SK-N-SH treated with all-trans-retinoic acid at 6 μM for 48 hours (cell line): Measurements from ENCODE around the gene PRRC2A.
A peak's percentile ranks its signal among the peaks of the same experiment; 100 is the strongest.

Experiments
- ATAC-seq: fragments of 200-7000 bp; cut with Tn5 transposase; 3 replicates; pipeline ENCODE4 v1.9.1; 2020; ENCODE audit warnings: mild to moderate bottlenecking, moderate library complexity
- ARNTL ChIP-seq: fragments of 450-650 bp; formaldehyde crosslinking; IDR thresholded peaks from 2 replicates; pipeline ENCODE4 v1.5.0; 2020; ENCODE audit warnings: low read depth, mild to moderate bottlenecking, moderate library complexity, borderline replicate concordance
- BACH2 ChIP-seq: fragments of 250-450 bp; sonication (Bioruptor Pico); IDR thresholded peaks from 2 replicates; pipeline ENCODE4 v1.9.0; 2021; ENCODE audit warnings: mild to moderate bottlenecking, borderline replicate concordance
- CSDC2 ChIP-seq: fragments of 250-450 bp; sonication (Bioruptor Pico); IDR thresholded peaks from 2 replicates; pipeline ENCODE4 v1.5.0; 2020; ENCODE audit warnings: mild to moderate bottlenecking, moderate library complexity
- ESRRG ChIP-seq: fragments of 250-450 bp; sonication (Bioruptor Pico); IDR thresholded peaks from 2 replicates; pipeline ENCODE4 v1.6.1; 2021; ENCODE audit warnings: mild to moderate bottlenecking
- GLIS3 ChIP-seq: fragments of 250-450 bp; sonication (Bioruptor Pico); IDR thresholded peaks from 2 replicates; pipeline ENCODE4 v1.5.0; 2020; ENCODE audit warnings: mild to moderate bottlenecking, moderate library complexity
- ISL1 ChIP-seq: fragments of 250-450 bp; sonication (Bioruptor Pico); IDR thresholded peaks from 2 replicates; pipeline ENCODE4 v2.1.2; 2022; ENCODE audit warnings: mild to moderate bottlenecking, moderate library complexity
- OSR1 ChIP-seq: fragments of 250-450 bp; sonication (Bioruptor Pico); IDR thresholded peaks from 2 replicates; pipeline ENCODE4 v1.8.0; 2022; ENCODE audit warnings: moderate library complexity, mild to moderate bottlenecking, inconsistent platforms
- PPARA ChIP-seq: fragments of 250-450 bp; sonication (Bioruptor Pico); IDR thresholded peaks from 2 replicates; pipeline ENCODE4 v1.5.0; 2020; ENCODE audit warnings: mild to moderate bottlenecking, borderline replicate concordance
- RARB ChIP-seq: fragments of 250-450 bp; sonication (Bioruptor Pico); IDR thresholded peaks from 2 replicates; pipeline ENCODE4 v1.8.0; 2021; ENCODE audit warnings: mild to moderate bottlenecking, moderate library complexity
- SNAI2 ChIP-seq: fragments of 250-450 bp; sonication (Bioruptor Pico); IDR thresholded peaks from 2 replicates; pipeline ENCODE4 v1.5.0; 2020; ENCODE audit warnings: mild to moderate bottlenecking, moderate library complexity
- TCF4 ChIP-seq: fragments of 250-450 bp; sonication (Bioruptor Pico); IDR thresholded peaks from 2 replicates; pipeline ENCODE4 v1.8.0; 2021; ENCODE audit warnings: mild to moderate bottlenecking, moderate library complexity, borderline replicate concordance
- TOX ChIP-seq: fragments of 250-450 bp; sonication (Bioruptor Pico); IDR thresholded peaks from 2 replicates; pipeline ENCODE4 v1.8.0; 2021; ENCODE audit warnings: mild to moderate bottlenecking, moderate library complexity, borderline replicate concordance
- TSHZ2 ChIP-seq: fragments of 250-450 bp; sonication (Bioruptor Pico); IDR thresholded peaks from 2 replicates; pipeline ENCODE4 v1.5.0; 2020; ENCODE audit warnings: mild to moderate bottlenecking, moderate library complexity
- ZC3H10 ChIP-seq: fragments of 250-450 bp; sonication (Bioruptor Pico); IDR thresholded peaks from 2 replicates; pipeline ENCODE4 v1.5.1; 2021; ENCODE audit warnings: mild to moderate bottlenecking, moderate library complexity
- ZFP3 ChIP-seq: fragments of 250-450 bp; sonication (Bioruptor Pico); IDR thresholded peaks from 2 replicates; pipeline ENCODE4 v1.5.0; 2020; ENCODE audit warnings: mild to moderate bottlenecking, moderate library complexity
- ZFP30 ChIP-seq: fragments of 450-650 bp; formaldehyde crosslinking; IDR thresholded peaks from 2 replicates; pipeline ENCODE4 v1.5.0; 2022; ENCODE audit warnings: mild to moderate bottlenecking, moderate library complexity
- ZNF565 ChIP-seq: fragments of 450-650 bp; formaldehyde crosslinking; conservative IDR thresholded peaks from 2 replicates; pipeline ENCODE4 v1.5.0; 2020; ENCODE audit warnings: low read depth, mild to moderate bottlenecking, moderate library complexity
- ZNF70 ChIP-seq: fragments of 450-650 bp; formaldehyde crosslinking; IDR thresholded peaks from 2 replicates; pipeline ENCODE4 v1.5.0; 2020; ENCODE audit warnings: mild to moderate bottlenecking, moderate library complexity
- ZNF8 ChIP-seq: fragments of 450-650 bp; formaldehyde crosslinking; IDR thresholded peaks from 2 replicates; pipeline ENCODE4 v1.5.0; 2020; ENCODE audit warnings: mild to moderate bottlenecking, moderate library complexity
- TF ChIP-seq, protein P1 (sequence below): fragments of 250-450 bp; sonication (Bioruptor Pico); IDR thresholded peaks from 2 replicates; pipeline ENCODE4 v1.5.1; 2021; ENCODE audit warnings: mild to moderate bottlenecking, moderate library complexity
- TF ChIP-seq, protein P2 (sequence below): fragments of 250-450 bp; sonication (Bioruptor Pico); IDR thresholded peaks from 2 replicates; pipeline ENCODE4 v1.8.0; 2021; ENCODE audit warnings: low read depth, mild to moderate bottlenecking, moderate library complexity, borderline replicate concordance
- TF ChIP-seq, protein P3 (sequence below): fragments of 250-450 bp; sonication (Bioruptor Pico); IDR thresholded peaks from 2 replicates; pipeline ENCODE4 v1.5.1; 2020; ENCODE audit warnings: low read depth, mild to moderate bottlenecking, moderate library complexity

Gene PRRC2A

GRCh38 chr6:31676904-31677303 lies 56.4 kb downstream of the PRRC2A start (continued):
- TF ChIP-seq GLIS3 (CRISPR knock-in tag): no peak
- no peak for TF ChIP-seq OSR1
- TF ChIP-seq ZNF8 (CRISPR knock-in tag): no peak
- no peak for TF ChIP-seq PPARA (CRISPR knock-in tag)
- no peak for TF ChIP-seq ZFP3 (CRISPR knock-in tag)
- TF ChIP-seq TCF4 (CRISPR knock-in tag): no peak
- no peak for TF ChIP-seq ISL1 (CRISPR knock-in tag)
- TF ChIP-seq ZFP30: no peak
- TF ChIP-seq ARNTL: no peak

DNA sequence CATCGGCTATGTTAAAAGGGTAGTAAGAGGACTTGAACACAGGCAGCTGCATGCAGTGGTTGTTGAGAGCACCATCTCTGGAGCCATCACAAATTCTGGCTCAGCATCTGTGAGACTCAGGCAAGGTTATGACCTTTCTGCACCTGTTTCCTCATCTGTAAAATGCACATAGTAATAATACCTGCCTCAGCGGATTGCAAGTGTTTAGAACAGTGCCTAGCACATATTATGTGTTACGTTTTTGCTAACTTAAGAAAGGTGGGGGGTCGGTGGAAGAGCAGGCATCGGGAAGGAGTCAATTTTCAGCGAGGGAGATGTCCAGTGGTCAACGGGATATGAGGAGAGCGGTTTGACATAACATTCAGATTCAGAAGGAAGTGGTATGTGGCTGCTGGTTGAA lies 57.4 kb downstream of the PRRC2A start:
- no peak for ATAC-seq
- TF ChIP-seq, protein P1, sequence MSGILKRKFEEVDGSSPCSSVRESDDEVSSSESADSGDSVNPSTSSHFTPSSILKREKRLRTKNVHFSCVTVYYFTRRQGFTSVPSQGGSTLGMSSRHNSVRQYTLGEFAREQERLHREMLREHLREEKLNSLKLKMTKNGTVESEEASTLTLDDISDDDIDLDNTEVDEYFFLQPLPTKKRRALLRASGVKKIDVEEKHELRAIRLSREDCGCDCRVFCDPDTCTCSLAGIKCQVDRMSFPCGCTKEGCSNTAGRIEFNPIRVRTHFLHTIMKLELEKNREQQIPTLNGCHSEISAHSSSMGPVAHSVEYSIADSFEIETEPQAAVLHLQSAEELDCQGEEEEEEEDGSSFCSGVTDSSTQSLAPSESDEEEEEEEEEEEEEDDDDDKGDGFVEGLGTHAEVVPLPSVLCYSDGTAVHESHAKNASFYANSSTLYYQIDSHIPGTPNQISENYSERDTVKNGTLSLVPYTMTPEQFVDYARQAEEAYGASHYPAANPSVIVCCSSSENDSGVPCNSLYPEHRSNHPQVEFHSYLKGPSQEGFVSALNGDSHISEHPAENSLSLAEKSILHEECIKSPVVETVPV (CRISPR knock-in tag): no peak
- no peak for TF ChIP-seq SNAI2 (CRISPR knock-in tag)
- TF ChIP-seq ZNF70 (CRISPR knock-in tag): no peak
- TF ChIP-seq TSHZ2 (CRISPR knock-in tag): no peak
- TF ChIP-seq ZNF565 (CRISPR knock-in tag): no peak
- no peak for TF ChIP-seq ZFP30
- TF ChIP-seq ARNTL: no peak
- TF ChIP-seq TOX (CRISPR knock-in tag): no peak
- TF ChIP-seq ISL1 (CRISPR knock-in tag): no peak
- TF ChIP-seq CSDC2: no peak
- TF ChIP-seq, protein P2, sequence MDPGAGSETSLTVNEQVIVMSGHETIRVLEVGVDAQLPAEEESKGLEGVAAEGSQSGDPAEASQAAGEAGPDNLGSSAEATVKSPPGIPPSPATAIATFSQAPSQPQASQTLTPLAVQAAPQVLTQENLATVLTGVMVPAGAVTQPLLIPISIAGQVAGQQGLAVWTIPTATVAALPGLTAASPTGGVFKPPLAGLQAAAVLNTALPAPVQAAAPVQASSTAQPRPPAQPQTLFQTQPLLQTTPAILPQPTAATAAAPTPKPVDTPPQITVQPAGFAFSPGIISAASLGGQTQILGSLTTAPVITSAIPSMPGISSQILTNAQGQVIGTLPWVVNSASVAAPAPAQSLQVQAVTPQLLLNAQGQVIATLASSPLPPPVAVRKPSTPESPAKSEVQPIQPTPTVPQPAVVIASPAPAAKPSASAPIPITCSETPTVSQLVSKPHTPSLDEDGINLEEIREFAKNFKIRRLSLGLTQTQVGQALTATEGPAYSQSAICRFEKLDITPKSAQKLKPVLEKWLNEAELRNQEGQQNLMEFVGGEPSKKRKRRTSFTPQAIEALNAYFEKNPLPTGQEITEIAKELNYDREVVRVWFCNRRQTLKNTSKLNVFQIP (CRISPR knock-in tag): no peak

DNA sequence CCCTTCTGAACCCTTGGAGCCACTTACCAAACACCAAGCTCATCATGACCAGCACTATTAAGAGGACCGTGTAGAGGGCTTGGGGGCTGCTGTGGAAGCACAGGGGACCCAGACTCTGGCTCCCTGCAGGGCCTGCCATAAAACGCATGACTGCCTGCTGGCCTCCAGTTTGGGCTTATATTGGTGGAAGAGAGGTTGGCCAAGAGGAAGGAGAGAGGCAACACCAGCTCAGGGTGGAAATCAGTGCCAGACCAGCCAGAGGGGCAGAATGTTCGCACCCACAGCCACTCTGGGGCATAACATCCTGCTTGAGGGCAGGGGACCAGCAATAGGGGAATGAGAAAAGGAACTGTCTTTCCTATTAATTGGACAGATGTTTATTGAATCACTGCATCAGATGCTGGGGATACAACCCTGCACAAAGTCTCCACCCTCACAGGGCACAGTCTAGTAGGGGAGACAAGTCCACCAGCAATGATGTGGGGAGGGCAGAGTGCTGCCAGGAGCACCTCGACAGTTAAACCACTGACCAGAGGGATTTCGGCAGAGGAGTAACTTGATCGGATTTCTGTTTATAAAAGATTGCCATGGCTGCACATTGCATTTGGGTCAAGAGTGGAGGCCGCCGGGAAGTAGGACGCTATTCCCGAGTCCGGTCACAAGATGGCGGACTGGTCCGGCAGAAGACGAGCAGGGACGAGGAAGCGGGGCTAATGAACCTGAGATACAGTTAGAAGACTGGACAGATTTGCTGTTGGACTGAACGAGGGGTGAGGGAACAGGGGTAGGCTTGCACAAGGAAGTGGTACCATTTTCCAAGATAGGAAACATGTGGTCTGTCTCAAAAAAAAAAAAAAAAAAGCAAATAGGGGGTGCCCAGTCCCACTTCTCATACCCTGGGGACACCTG lies 60.0 kb downstream of the PRRC2A start, which contains the start of gene LY6G5C:
TSS of gene LY6G5C (minus strand) at position 842 of the 909 bp plus-strand sequence. CDS start at position 148, 694 bp downstream.
- ATAC-seq: peak; percentile 92
- TF ChIP-seq TCF4 (CRISPR knock-in tag): no peak
- no peak for TF ChIP-seq ESRRG (CRISPR knock-in tag)
- TF ChIP-seq, protein P2 (CRISPR knock-in tag): no peak
- TF ChIP-seq, protein P1 (CRISPR knock-in tag): no peak
- TF ChIP-seq ZNF8 (CRISPR knock-in tag): no peak
- TF ChIP-seq ARNTL: no peak
- no peak for TF ChIP-seq SNAI2 (CRISPR knock-in tag)
- no peak for TF ChIP-seq BACH2 (CRISPR knock-in tag)
- TF ChIP-seq, protein P3, sequence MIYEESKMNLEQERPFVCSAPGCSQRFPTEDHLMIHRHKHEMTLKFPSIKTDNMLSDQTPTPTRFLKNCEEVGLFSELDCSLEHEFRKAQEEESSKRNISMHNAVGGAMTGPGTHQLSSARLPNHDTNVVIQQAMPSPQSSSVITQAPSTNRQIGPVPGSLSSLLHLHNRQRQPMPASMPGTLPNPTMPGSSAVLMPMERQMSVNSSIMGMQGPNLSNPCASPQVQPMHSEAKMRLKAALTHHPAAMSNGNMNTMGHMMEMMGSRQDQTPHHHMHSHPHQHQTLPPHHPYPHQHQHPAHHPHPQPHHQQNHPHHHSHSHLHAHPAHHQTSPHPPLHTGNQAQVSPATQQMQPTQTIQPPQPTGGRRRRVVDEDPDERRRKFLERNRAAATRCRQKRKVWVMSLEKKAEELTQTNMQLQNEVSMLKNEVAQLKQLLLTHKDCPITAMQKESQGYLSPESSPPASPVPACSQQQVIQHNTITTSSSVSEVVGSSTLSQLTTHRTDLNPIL: no peak
- no peak for TF ChIP-seq CSDC2
- TF ChIP-seq ZC3H10: no peak
- TF ChIP-seq PPARA (CRISPR knock-in tag): no peak
- TF ChIP-seq RARB: no peak
- TF ChIP-seq TOX (CRISPR knock-in tag): no peak
- TF ChIP-seq ISL1 (CRISPR knock-in tag): no peak
- TF ChIP-seq ZNF565 (CRISPR knock-in tag): no peak
- TF ChIP-seq GLIS3 (CRISPR knock-in tag): no peak
- TF ChIP-seq TSHZ2 (CRISPR knock-in tag): no peak
